HG02981 (cell line): Measurements from ENCODE around the gene GLCE.

Source experiments
- ATAC-seq: cut with Tn5 transposase; IDR thresholded peaks from one replicate; pipeline ENCODE4 v1.9.1; 2021; ENCODE audit warnings: mild to moderate bottlenecking, moderate library complexity; ENCODE audit not compliant: unreplicated experiment

GLCE gene

DNA sequence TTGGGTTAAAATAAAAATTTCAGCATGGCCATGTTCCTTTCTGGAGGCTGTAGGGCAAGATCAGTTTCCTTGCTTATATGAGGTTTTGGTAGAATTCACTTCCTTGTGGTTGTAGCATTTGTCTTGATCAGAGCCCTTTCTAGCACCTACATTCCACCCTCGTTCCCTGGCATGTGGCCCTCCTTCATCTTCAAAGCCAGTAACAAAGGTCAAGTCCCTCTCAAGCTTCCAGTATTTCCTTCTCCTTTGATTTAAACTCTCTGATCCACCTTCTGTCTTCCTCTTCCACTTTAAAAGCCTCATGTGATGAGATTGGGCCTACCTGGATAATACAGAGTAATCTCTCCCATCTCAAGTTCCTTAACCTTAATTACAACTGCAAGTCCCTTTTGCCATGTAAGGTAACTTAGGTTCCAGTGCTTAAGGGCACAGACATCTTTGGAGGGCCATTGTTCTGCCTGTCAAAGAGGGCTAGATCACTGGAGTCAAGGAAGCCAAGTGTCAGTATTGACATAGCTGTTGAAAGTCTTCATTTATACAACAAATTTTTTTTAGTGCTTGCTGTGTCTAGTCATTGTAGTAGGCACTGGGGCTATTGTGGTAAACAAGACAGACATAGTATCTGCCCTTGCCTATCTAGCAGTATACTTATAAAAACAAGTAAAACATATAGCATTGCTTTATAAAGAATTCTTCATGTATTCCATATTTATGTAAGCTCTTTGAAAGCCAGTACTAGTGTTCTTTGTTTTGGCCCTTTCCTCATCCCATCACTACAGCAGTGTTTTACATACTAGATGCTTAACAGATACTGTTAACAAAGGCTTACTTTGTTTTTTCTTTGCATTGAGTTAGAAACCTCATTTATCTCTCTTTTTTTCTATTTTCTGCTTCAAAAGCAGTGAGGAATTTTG lies 40.7 kb downstream of the GLCE start:
- no peak for ATAC-seq

DNA sequence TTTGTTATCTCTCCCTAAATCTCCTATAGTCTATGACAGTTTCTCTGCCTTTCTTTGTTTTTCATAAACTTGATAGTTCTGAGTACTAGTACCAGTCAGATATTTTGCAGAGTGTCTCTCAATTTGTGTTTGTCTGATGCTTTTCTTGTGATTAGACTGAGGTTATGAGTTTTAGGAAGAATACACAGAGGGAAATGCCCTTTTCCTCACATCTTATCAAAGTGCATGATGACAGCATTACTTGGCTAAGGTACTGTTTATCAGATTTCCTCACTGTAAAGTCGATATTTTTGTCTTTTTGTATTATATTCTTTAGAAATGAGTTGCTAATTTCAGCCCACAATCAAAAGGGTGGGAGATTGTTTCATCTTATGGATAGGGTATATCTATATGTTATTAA lies 45.6 kb downstream of the GLCE start:
- ATAC-seq, result no peak

DNA sequence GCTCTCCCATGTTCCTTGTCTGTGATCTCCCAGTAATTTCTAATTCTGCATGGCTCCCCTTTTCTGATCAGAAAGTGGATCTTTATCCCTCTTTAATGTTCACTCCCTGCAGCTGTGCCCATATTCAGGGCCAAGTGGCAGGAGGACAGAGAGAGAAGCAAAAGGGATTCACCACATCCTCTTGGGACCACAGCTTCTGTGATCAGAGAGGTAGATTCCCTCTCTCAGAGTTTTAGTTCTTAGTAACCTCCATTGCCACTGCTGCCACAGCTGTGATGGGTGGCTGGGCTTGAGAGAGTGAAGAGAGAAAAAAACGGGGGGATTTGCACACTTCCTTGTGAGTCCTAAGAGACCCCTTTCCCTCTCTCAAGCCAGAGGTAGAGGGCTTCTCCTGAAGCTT lies 49.2 kb downstream of the GLCE start:
- no peak for ATAC-seq

DNA sequence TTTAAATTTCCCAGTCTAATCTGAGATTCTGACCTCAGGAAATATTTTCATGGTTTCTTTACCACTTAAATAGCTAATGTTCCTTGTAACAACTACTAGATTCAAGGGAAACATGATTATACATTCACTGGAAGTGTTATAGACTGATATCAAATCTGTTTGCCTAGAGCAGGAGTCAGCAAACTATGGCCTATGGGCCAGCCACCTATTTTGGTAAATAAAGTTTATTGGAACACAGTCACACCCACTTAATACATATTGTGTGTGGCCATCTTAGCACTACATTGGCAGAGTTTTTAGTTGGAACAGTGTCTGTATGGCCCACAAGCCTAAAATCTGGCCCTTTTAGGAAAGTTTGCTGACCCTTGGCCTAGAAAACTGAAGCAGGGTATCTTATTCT lies 50.1 kb downstream of the GLCE start:
- no peak for ATAC-seq

DNA sequence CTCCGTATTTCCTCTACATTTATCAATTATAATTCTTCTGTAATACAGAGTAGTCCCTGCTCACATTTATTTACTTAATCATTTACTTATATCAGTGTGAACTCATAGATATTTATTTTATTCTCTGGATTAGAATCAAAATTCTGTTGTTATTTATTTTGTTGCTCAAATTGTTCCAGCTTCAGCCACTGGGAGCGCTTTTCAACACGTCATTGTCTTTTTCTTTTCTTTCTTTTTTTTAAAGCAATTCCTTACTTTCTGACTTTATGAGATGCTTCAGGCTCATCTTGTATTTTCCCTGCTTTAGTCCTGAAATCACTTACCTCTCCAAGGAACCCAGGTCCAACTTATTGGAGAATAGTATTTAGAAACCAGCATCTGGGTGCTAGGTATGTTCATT lies 53.4 kb downstream of the GLCE start:
- ATAC-seq, result no peak

DNA sequence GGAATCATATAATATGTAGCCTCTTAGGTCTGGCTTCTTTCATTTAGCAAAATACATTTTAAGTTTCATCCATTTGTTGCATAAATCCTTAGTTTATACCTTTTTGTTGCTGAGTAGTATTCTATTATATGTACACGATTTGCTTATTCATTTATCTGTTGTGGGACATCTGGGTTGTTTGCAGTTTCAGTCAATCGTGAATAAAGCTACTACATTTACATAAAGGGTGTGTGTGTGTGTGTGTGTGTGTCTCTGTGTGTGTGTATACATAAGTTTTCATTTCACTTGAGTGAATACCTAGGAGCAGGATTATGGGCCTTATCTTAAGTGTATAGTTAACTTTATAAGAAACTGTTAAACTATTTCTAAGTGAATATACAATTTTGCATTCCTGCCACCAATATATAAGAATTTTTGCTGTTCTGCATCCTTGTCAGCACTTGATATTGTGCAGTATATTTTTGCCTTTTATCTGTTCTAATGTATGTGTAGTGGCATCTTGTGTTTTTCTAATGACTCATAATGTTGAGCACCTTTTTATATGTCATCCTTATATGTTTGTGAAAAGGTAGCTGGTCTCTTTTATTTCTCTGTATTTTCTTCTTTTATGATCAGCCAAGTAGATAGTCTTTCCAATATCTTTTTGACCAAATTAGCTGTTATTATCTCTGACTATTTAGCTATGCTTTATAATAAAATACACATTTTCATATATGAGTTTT lies 55.0 kb downstream of the GLCE start:
- no peak for ATAC-seq

DNA sequence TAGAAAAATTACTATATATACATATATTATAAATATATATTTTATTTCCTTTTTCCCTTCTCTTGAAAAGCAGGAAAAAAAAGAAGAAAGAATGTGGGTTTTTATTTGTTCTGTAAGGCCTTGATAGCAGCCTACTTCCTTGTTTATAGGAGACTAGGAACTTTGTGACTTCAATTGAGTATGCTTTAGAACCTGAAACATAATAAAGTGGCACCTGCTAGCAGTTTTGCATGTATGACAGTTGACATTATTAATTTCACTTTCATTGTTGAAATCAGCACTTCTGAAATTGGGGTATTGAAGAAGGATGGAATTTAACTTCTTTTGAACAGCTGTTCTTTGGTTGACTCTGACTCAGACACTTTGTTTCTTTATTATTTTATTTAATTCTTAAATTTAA lies 56.9 kb downstream of the GLCE start:
- ATAC-seq, result no peak

DNA sequence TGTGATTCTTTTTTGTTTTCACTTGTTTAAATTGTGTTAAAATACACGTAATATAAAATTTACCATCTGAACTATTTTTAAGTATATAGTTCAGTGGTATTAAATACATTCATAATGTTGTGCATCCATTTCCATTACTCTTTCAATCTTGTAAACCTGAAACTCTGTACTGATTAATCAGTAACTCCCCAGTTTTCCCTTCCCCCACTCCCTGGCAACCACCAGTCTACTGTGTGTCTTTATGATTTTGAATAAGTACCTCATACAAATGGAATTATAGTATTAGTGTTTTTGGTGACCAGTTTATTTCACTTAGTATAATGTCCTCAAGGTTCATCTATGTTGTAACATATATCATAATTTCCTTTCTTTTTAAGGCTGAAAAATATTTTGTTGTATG lies 59.3 kb downstream of the GLCE start:
- ATAC-seq, result no peak

DNA sequence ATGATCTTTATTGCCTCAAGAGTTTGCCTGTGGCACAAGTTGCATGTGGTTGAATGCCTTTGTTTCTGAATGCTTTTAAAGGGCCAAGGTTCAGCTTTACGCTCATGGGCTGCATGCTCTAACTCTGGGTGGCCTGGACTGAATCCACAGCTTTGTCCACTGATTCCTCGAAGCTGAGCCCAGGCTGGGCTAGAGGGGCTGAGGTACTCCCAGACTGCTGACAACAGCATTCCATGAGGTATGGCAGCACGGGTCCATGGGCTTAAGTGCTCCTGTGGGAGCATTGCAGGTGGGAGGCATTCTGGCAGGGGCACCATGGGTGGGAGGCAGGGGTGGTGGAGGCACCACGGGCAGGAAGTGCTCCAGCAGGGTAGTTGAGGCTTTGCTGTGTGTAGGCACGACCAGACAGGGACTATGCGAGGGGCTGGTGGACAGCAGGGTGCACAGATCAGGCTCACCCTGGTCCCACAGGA lies 61.6 kb downstream of the GLCE start:
- ATAC-seq, result no peak

DNA sequence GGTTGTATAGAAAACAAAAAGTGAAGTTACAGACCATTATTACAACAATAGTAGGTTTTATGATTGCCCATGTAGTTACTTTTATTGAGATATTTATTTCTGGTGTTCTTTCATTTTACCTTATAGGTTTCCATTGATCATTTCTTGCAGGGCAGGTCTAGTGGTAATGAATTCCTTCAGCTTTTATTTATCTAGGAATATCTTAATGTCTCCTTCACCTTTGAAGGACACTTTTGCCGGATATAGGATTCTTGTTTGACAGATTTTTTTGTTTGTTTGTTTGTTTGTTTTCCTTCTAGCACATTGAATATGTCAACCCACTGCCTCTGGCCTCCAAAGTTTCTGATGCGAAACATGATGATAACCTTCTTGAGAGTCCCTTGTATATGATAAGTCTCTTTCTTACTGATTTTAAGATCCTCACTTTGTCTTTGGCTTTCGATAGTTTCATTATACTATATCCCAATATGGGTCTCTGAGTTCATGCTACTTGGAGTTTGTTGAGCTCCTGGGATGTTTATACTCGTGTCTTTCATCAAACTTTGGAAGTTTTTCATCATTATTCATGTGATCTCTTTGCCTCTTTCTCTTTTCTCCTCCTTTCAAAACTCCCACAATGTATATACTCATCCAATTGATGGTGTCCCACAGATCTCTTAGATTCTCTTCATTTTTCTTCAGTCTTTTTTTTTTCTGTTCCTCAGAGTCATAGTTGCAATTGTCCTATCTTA lies 62.8 kb downstream of the GLCE start:
- ATAC-seq, result no peak

DNA sequence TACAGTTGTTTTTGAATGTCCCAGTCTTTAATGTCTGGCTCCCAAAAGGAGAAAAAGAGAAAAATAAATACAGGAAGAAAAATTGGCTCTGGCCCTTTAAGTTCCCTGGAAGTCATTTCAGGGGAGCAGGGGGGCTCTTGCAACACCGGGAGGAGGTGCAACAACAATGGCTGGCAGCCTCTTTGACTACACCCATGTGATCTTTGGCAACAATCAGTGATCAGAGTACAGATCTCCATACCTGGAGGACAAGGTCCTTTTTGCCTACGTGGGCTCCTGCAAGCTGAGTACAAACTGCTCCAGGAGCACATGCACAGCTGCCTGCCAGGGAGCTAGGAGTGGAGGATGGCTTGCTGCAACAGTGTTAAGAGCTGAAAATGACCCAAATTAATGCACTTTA lies 63.9 kb downstream of the GLCE start:
- ATAC-seq, result no peak

DNA sequence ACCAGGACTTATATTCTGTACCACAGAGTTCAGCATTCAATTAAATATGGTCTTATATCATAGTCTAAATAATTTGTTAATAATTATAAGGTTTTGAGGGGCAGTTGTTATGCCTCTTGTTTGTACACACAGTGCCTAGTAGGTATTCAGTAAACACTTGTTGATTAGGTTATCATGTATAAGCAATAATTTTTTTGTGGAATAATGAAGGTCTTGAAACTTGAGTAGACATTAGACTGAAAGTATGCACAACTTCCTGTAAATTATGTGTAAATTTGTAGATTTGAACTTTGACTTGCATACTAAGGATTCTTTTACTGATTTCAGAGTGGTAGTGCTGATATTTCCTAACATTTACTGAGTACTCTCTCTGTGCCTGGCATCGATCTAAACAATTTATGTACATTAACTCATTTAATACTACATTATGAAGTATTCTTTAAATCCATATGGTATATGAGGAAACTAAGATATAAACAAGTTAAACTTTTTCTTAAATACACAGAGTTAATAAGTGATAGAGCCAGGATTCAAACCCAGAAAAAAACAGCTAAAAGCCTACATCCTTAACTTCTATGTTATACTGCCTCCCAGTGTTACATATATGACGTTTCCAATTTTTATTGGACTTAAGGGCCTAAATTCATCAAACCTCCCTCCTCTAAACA lies 65.1 kb downstream of the GLCE start:
- no peak for ATAC-seq

DNA sequence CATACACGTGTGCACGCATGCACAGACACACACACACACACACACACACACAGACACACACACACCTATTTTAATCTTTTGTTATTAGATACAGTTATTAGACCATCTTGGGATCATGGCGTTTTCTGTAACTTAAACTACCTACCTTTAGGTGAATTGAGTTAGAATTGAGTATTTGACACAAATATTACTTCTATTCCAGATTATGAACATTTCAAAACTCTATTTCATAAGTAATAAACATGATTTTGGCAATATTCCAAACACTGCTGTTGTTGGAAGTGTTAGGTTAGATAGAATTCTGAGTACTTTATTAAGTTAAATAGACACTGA lies 65.6 kb downstream of the GLCE start:
- ATAC-seq, result no peak

DNA sequence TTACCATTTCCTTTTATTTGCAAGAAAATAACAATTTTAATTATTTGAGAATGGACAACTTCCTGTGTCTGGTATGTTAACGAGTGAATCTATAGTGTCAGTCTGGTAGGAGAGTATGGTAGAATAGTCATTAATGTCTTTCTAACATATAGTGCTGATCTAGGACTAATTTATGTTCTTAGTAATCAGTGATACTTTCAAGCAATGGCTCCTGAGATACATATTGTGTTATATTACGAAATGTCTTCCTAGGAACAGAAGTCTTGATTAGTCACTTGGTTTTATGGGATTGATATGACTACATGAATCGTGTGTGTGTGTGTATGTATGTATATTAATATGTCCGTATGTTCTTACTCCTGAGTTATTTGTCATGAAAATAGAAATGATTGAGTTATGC lies 71.7 kb downstream of the GLCE start:
- no peak for ATAC-seq

DNA sequence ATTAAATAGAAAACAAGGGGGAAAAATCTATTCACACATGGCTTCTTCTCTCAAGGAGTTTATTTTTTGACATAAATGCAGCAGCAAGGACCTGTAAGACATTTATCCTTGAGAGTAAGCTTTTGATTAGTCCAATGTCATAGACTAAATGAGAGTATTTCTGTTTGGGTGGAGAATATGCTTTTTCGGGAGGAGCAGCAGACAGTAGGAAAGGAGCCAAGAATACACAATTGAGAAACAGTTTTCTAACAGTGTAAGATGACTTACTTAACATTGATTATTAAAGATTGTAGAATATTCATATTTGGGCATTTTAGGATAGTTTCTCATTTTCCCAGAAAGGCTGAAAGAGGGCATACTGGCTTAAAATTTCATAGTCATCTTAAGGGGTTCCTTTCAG lies 72.3 kb downstream of the GLCE start:
- ATAC-seq, result no peak

DNA sequence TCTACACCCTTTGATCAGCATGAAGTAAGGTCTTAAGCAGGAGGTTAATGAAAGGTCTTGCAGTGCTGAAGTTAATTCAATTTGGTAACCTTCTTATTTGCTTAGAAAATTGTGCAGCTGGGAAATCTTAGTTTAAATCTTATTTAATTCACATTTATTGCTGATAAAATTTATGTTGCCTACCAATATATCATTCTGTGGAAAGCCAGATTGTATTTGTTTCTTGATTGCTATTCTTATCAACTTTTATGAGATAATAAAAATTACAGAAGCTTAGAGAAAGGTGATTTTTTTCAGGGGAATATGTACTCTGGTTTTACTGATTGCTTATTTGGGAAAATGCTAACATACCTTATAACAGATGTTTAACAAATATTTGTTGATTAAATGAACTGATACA lies 74.2 kb downstream of the GLCE start:
- ATAC-seq, result no peak

DNA sequence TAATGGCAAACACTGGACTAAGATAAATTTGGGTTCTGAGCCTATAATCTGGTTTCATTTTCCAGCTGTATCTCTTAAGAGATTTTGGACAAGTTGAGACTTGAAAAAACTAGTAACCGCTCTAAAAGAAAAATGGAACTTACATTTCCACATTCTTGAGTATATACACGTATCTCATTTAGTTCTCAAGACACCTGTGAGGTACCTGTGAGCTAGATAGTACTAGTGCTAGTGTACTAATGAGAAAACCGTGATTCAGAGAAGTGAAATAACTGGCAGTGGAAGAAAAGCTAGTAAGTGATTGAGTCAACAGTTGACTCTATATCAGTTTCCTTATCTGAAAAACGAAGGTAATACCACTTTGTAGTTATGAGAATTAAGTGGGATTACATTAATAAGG lies 76.1 kb downstream of the GLCE start:
- ATAC-seq, result no peak

DNA sequence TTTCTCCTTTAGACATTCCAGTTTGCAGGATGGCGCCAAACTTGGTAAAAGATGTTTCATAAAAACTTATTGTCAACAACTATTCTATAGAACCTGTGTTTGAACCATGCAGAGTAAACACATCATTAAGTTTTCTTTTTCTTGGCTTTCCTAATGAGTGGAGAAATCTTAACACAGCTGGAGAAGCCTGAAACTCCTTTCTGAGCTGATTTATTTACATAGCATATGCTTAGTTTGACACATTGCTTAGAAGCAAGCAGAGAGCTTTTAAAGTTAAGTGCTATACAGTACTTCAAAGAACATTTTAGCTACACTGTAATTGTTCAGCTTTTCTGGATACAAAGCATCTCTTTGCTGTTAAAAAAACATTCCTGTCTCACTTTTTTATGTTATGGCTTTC lies 77.3 kb downstream of the GLCE start:
- no peak for ATAC-seq

DNA sequence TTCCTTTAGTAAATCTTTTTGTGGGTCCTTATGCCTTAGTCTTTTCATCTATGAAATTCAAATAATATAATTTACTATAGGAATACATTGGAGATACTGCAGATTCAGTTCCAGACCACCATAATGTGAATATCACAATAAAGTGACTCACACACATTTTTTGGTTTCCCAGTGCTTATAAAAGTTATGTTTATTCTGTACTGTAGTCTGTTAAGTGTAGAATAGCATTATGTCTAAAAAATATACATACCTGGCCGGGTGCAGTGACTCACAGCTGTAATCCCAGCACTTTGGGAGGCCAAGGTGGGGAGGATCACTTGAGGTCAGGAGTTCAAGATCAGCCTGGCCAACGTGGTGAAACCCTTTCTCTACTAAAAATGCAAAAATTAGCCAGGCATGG lies 84.4 kb downstream of the GLCE start:
- no peak for ATAC-seq

DNA sequence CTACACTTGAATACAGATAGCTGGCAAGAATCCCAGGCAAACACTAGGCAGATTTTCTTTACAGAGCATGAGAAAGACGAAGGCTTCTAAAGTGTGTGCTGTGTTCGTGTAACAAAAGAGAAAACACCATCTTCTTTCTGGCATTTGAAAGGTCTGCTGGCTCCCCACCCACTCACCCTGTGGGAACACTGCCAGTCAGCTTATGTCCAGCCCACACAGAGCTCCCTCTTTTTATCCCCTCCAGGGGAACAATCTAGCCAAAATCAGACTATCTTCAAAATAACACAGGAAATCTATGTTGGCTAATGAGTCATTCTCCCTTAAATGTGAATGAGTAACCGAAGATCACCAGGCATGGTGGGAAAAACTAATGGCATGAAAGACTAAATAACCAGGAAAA lies 92.7 kb downstream of the GLCE start:
- ATAC-seq, result no peak

DNA sequence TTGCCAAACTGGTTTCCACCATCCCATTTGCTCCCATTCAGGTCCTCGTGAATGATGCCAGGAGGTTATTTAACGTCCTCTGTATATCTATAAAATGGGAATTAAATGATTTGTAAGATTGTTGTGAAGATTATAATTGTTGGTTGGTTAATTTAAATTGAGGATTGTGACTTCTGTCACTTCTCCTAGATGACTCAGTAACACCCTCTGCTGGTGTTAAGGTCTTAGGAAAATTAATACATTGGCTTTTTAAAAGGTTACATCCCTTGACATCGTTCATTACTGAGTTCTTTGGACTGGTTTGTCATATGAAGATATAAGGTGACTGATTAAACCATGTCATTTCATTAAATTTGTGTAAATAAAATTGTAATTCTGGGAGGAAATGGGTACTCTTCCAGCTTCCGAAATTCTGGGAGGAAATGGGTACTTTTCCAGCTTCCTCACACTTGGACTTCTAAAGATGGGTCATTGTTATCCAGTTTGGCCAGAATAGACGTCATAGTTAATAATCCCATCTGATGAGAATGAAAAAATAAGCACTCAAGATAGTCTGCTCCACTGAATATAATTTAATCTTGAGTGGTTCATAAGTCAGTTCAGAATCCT lies 105.0 kb downstream of the GLCE start:
- no peak for ATAC-seq
